ENCODE data around the gene CBFA2T2.
"Not testable (repeated sequence)": the region's sequence is repeated elsewhere in the genome, so short reads cannot be mapped to it uniquely, and the experiment has no call there.

CBFA2T2 gene

GRCh38 chr20:33472868-33473435 is 16.9 kb upstream of the CBFA2T2 start:
- DNase-seq, result no peak

- DNase-seq, result no peak
Observed at GRCh38 chr20:33474097-33474873, 15.6 kb upstream of the CBFA2T2 start.

GRCh38 chr20:33474963-33475362 is 14.9 kb upstream of the CBFA2T2 start:
- no peak for DNase-seq

GRCh38 chr20:33475381-33476152 is 14.3 kb upstream of the CBFA2T2 start:
- no peak for DNase-seq

GRCh38 chr20:33477386-33478234 is 12.3 kb upstream of the CBFA2T2 start:
- no peak for DNase-seq

- DNase-seq, result no peak
Observed at GRCh38 chr20:33480048-33480447, 9.8 kb upstream of the CBFA2T2 start.

GRCh38 chr20:33481431-33481941 is 8.4 kb upstream of the CBFA2T2 start:
- no peak for DNase-seq

GRCh38 chr20:33482581-33482980 is 7.3 kb upstream of the CBFA2T2 start:
- no peak for DNase-seq

GRCh38 chr20:33483186-33483585 is 6.7 kb upstream of the CBFA2T2 start:
- DNase-seq, result not testable (repeated sequence)

GRCh38 chr20:33488201-33488600 is 1.7 kb upstream of the CBFA2T2 start:
- no peak for DNase-seq

GRCh38 chr20:33488661-33489494 is 1.0 kb upstream of the CBFA2T2 start:
- not testable (repeated sequence) for DNase-seq

GRCh38 chr20:33489495-33490022 is 337 bp upstream of the CBFA2T2 start:
- DNase-seq, result peak; percentile 99

GRCh38 chr20:33490934-33491656 is 1.2 kb downstream of the CBFA2T2 start:
- no peak for DNase-seq

- no peak for DNase-seq
Observed at GRCh38 chr20:33493076-33493766, 3.3 kb downstream of the CBFA2T2 start.

- DNase-seq, result not testable (repeated sequence)
Observed at GRCh38 chr20:33496776-33497175, 6.9 kb downstream of the CBFA2T2 start.

- DNase-seq, result no peak
Observed at GRCh38 chr20:33499355-33499754, 9.5 kb downstream of the CBFA2T2 start.

- DNase-seq, result no peak
Observed at GRCh38 chr20:33501000-33501399, 11.1 kb downstream of the CBFA2T2 start.

- no peak for DNase-seq
Observed at GRCh38 chr20:33503564-33503963, 13.7 kb downstream of the CBFA2T2 start.

- no peak for DNase-seq
Observed at GRCh38 chr20:33506576-33506975, 16.7 kb downstream of the CBFA2T2 start.

- DNase-seq, result no peak
Observed at GRCh38 chr20:33507461-33507860, 17.6 kb downstream of the CBFA2T2 start.
